ENCODE measurements around the gene RAD51D. TPM values are rescaled to one million over a fixed set of nuclear protein-coding genes. Genes with fewer than 3 reads are reported as not detected.

The RAD51D gene
- total and polyA plus RNA-seq, 2 donors (not counting 1 experiment from before 2014, with no cell fraction given), result 12.6 to 15.6 TPM

- no peaks in the 10 kb centered on the region for H4K20me1 ChIP-seq (ENCODE audit: control insufficient read depth, extremely low read depth, insufficient read depth, low read length)
- peaks cover 38% of the 10 kb centered on the region for H3K79me2 ChIP-seq (ENCODE audit: control insufficient read depth, insufficient read depth, low read length)
Measured at GRCh38 chr17:35073183-35073790, 46.4 kb downstream of the RAD51D start.

GRCh38 chr17:35069311-35069710 is 50.3 kb downstream of the RAD51D start:
- Histone ChIP-seq H3K4me2 (ENCODE audit: extremely low read depth, insufficient read depth, low read length) (no peak overlapping the region), H3K9ac (ENCODE audit: insufficient read depth, low read length) (no peak overlapping the region), H3K36me3 (ENCODE audit: control insufficient read depth, insufficient read depth, low read length) (no peaks in the 10 kb centered on the region), H3K4me3 (replicated peaks in 1 of 4; ENCODE audit: control extremely low read depth in 1 of 4, insufficient read depth in 1 of 4, low read depth in 3 of 4, low read length in 4 of 4) (no peak overlapping the region), H3K4me1 (ENCODE audit: control insufficient read depth, extremely low read depth, insufficient read depth, low read length) (peaks cover 7% of the 10 kb centered on the region), H2AFZ (ENCODE audit: low read length) (no peak overlapping the region), H3K27ac (ENCODE audit: insufficient read depth, low read length) (no peak overlapping the region), H4K20me1 (ENCODE audit: control insufficient read depth, extremely low read depth, insufficient read depth, low read length) (no peaks in the 10 kb centered on the region), H3K79me2 (ENCODE audit: control insufficient read depth, insufficient read depth, low read length) (peaks cover 27% of the 10 kb centered on the region), H3K27me3 (ENCODE audit: control insufficient read depth, insufficient read depth, low read length) (no peaks in the 10 kb centered on the region), H3K9me3 (ENCODE audit: control insufficient read depth, insufficient read depth, low read depth, low read length) (no peaks in the 10 kb centered on the region)
- DNase-seq (ENCODE audit: low read depth in 2 of 2), result peak in 1 of 2 donors; percentile 43
- TF ChIP-seq CTCF (conservative IDR thresholded peaks at IDR 0.05 in 1 of 2, IDR thresholded peaks at IDR 0.05 in 1 of 2; ENCODE audit: low read depth in 1 of 2, low read length in 2 of 2), result no peak
- TF ChIP-seq EZH2 (IDR thresholded peaks at IDR 0.05; ENCODE audit: low read length, missing control alignments), result no peak

More at GRCh38 chr17:35073183-35073790, 46.4 kb downstream of the RAD51D start:
- H3K27ac ChIP-seq (ENCODE audit: insufficient read depth, low read length), result no peak overlapping the region
- no peak overlapping the region for H3K4me3 ChIP-seq (replicated peaks in 1 of 4; ENCODE audit: control extremely low read depth in 1 of 4, insufficient read depth in 1 of 4, low read depth in 3 of 4, low read length in 4 of 4)
- no peak for DNase-seq (ENCODE audit: low read depth in 2 of 2)
- H2AFZ ChIP-seq (ENCODE audit: low read length), result no peak overlapping the region
- H3K27me3 ChIP-seq (ENCODE audit: control insufficient read depth, insufficient read depth, low read length), result no peaks in the 10 kb centered on the region
- no peaks in the 10 kb centered on the region for H3K36me3 ChIP-seq (ENCODE audit: control insufficient read depth, insufficient read depth, low read length)
- H3K9ac ChIP-seq (ENCODE audit: insufficient read depth, low read length), result no peak overlapping the region
- no peaks in the 10 kb centered on the region for H3K9me3 ChIP-seq (ENCODE audit: control insufficient read depth, insufficient read depth, low read depth, low read length)
- no peak for TF ChIP-seq CTCF (conservative IDR thresholded peaks at IDR 0.05 in 1 of 2, IDR thresholded peaks at IDR 0.05 in 1 of 2; ENCODE audit: low read depth in 1 of 2, low read length in 2 of 2)
- TF ChIP-seq EZH2 (IDR thresholded peaks at IDR 0.05; ENCODE audit: low read length, missing control alignments), result no peak
- peaks cover 4% of the 10 kb centered on the region for H3K4me1 ChIP-seq (ENCODE audit: control insufficient read depth, extremely low read depth, insufficient read depth, low read length)
- no peak overlapping the region for H3K4me2 ChIP-seq (ENCODE audit: extremely low read depth, insufficient read depth, low read length)

- peaks cover 13% of the 10 kb centered on the region for H3K4me1 ChIP-seq (ENCODE audit: control insufficient read depth, extremely low read depth, insufficient read depth, low read length)
- no peaks in the 10 kb centered on the region for H3K9me3 ChIP-seq (ENCODE audit: control insufficient read depth, insufficient read depth, low read depth, low read length)
- no peaks in the 10 kb centered on the region for H4K20me1 ChIP-seq (ENCODE audit: control insufficient read depth, extremely low read depth, insufficient read depth, low read length)
- no peak overlapping the region for H2AFZ ChIP-seq (ENCODE audit: low read length)
- TF ChIP-seq EZH2 (IDR thresholded peaks at IDR 0.05; ENCODE audit: low read length, missing control alignments) (no peak), CTCF (conservative IDR thresholded peaks at IDR 0.05 in 1 of 2, IDR thresholded peaks at IDR 0.05 in 1 of 2; ENCODE audit: low read depth in 1 of 2, low read length in 2 of 2) (no peak)
- peaks cover 24% of the 10 kb centered on the region for H3K79me2 ChIP-seq (ENCODE audit: control insufficient read depth, insufficient read depth, low read length)
- no peaks in the 10 kb centered on the region for H3K27me3 ChIP-seq (ENCODE audit: control insufficient read depth, insufficient read depth, low read length)
- H3K4me3 ChIP-seq (replicated peaks in 1 of 4; ENCODE audit: control extremely low read depth in 1 of 4, insufficient read depth in 1 of 4, low read depth in 3 of 4, low read length in 4 of 4), result no peak overlapping the region
- no peak overlapping the region for H3K9ac ChIP-seq (ENCODE audit: insufficient read depth, low read length)
- no peak overlapping the region for H3K27ac ChIP-seq (ENCODE audit: insufficient read depth, low read length)
- DNase-seq (ENCODE audit: low read depth in 2 of 2), result no peak
- no peaks in the 10 kb centered on the region for H3K36me3 ChIP-seq (ENCODE audit: control insufficient read depth, insufficient read depth, low read length)
- H3K4me2 ChIP-seq (ENCODE audit: extremely low read depth, insufficient read depth, low read length), result no peak overlapping the region
Measured at GRCh38 chr17:35068249-35068648, 51.4 kb downstream of the RAD51D start.

All from fibroblast of lung (primary cell).